CD14-positive monocyte (primary cell): ENCODE results near the gene SPRY4. TPM values are rescaled to one million over a fixed set of nuclear protein-coding genes. Genes with fewer than 3 reads are reported as not detected.
A peak's percentile ranks its signal among the peaks of the same experiment; 100 is the strongest.

ENCODE experiments used
- DNase-seq, 3 donors: peaks; one replicate each; pipeline ENCODE4 v3.0.0-alpha.2; 2011 to 2022
- H2AFZ ChIP-seq: 2 replicates; pipeline ENCODE4 v1.6.0; 2012; ENCODE audit warnings: mild to moderate bottlenecking, low read depth, low read length, inconsistent platforms; ENCODE audit not compliant: insufficient read depth, poor library complexity, severe bottlenecking
- H3K27ac ChIP-seq, 2 donors: 1 replicate in 1 of 2; 2 replicates in 1 of 2; pipeline ENCODE4 v1.5.1; 2012 to 2013; ENCODE audit warnings: low read length in 2 of 2, control low read depth in 1 of 2, inconsistent platforms in 1 of 2, low read depth in 1 of 2, mild to moderate bottlenecking in 1 of 2
- H3K27me3 ChIP-seq, 2 donors: one replicate each; pipeline versions ENCODE4 v1.6.0 to v1.6.1; 2011 to 2013; ENCODE audit warnings: low read length in 2 of 2; ENCODE audit not compliant: control insufficient read depth in 2 of 2, insufficient read depth in 2 of 2
- H3K36me3 ChIP-seq, 2 donors: replicated peaks in 1 of 2; 1 replicate in 1 of 2; 2 replicates in 1 of 2; pipeline versions ENCODE4 v1.5.1 to v1.6.1; 2012 to 2013; ENCODE audit warnings: low read length in 2 of 2, control low read depth in 1 of 2, inconsistent platforms in 1 of 2, mild to moderate bottlenecking in 1 of 2; ENCODE audit not compliant: insufficient read depth in 2 of 2, control insufficient read depth in 1 of 2
- H3K4me1 ChIP-seq, 2 donors: 1 replicate in 1 of 2; 2 replicates in 1 of 2; pipeline versions ENCODE4 v1.5.1 to v1.6.1; 2012 to 2013; ENCODE audit warnings: low read length in 2 of 2, control low read depth in 1 of 2, inconsistent platforms in 1 of 2, mild to moderate bottlenecking in 1 of 2, moderate library complexity in 1 of 2; ENCODE audit not compliant: insufficient read depth in 2 of 2, control insufficient read depth in 1 of 2
- H3K4me2 ChIP-seq: replicated peaks from 2 replicates; pipeline ENCODE3; 2012; ENCODE audit warnings: low read length, moderate library complexity, mild to moderate bottlenecking; ENCODE audit not compliant: poor library complexity, severe bottlenecking; ENCODE audit errors: extremely low read depth
- H3K4me3 ChIP-seq, 3 experiments: fragments of 200-600 bp in 1 of 3; sonication (generic) in 1 of 3; replicated peaks in 1 of 3; 1 replicate in 2 of 3; 2 replicates in 1 of 3; pipeline ENCODE4 v1.5.1; 2011 to 2013; ENCODE audit warnings: low read length in 3 of 3, mild to moderate bottlenecking in 3 of 3, control low read depth in 2 of 3, low read depth in 2 of 3, inconsistent platforms in 1 of 3, moderate library complexity in 1 of 3
- H3K79me2 ChIP-seq: 2 replicates; pipeline ENCODE4 v1.6.0; 2012; ENCODE audit warnings: mild to moderate bottlenecking, control low read depth, inconsistent platforms, low read length, moderate library complexity; ENCODE audit not compliant: insufficient read depth
- H3K9ac ChIP-seq: 2 replicates; pipeline ENCODE4 v1.6.0; 2017; ENCODE audit warnings: low read length, mild to moderate bottlenecking; ENCODE audit not compliant: insufficient read depth, poor library complexity, severe bottlenecking
- H3K9me3 ChIP-seq, 2 donors: replicated peaks in 1 of 2; 1 replicate in 1 of 2; 2 replicates in 1 of 2; pipeline versions ENCODE4 v1.5.1 to v1.6.1; 2012 to 2013; ENCODE audit warnings: low read length in 2 of 2, control low read depth in 1 of 2; ENCODE audit not compliant: control insufficient read depth in 1 of 2, insufficient read depth in 1 of 2
- H4K20me1 ChIP-seq: 2 replicates; pipeline ENCODE4 v1.6.0; 2012; ENCODE audit warnings: mild to moderate bottlenecking, low read length, control low read depth, moderate library complexity; ENCODE audit not compliant: insufficient read depth
- H3K27ac Mint-ChIP-seq, 7 donors: one replicate each; pipeline ENCODE4 v1.8.0; 2020; ENCODE audit warnings: mild to moderate bottlenecking in 7 of 7, mixed read lengths in 7 of 7, moderate library complexity in 6 of 7, inconsistent platforms in 2 of 7
- H3K27me3 Mint-ChIP-seq, 3 donors: one replicate each; pipeline ENCODE4 v1.8.0; 2021 to 2022; ENCODE audit warnings: low read depth in 3 of 3, mild to moderate bottlenecking in 3 of 3, mixed read lengths in 3 of 3, moderate library complexity in 3 of 3, inconsistent platforms in 1 of 3
- H3K36me3 Mint-ChIP-seq, 2 donors: one replicate each; pipeline ENCODE4 v1.8.0; 2020; ENCODE audit warnings: mixed read lengths in 2 of 2, inconsistent platforms in 1 of 2, mild to moderate bottlenecking in 1 of 2
- H3K4me1 Mint-ChIP-seq: one replicate; pipeline ENCODE4 v1.8.0; 2020; ENCODE audit warnings: mild to moderate bottlenecking, mixed read lengths
- H3K4me3 Mint-ChIP-seq, 2 donors: one replicate each; pipeline ENCODE4 v1.8.0; 2020; ENCODE audit warnings: mild to moderate bottlenecking in 2 of 2, mixed read lengths in 2 of 2, moderate library complexity in 1 of 2
- H3K9me3 Mint-ChIP-seq, 7 donors: one replicate each; pipeline ENCODE4 v1.8.0; 2020 to 2022; ENCODE audit warnings: mixed read lengths in 7 of 7, mild to moderate bottlenecking in 6 of 7, moderate library complexity in 6 of 7, inconsistent platforms in 2 of 7
- CTCF ChIP-seq: fragments of 200-600 bp; IDR thresholded peaks from one replicate; pipeline ENCODE4 v1.8.0; 2022; ENCODE audit warnings: antibody characterized with exemption, mild to moderate bottlenecking
- WGBS: methylation state at CpG from one replicate; pipeline ENCODE4 v1.1.5; 2013; ENCODE audit warnings: missing lambda C conversion rate; ENCODE audit not compliant: insufficient coverage; 5-methylcytosine and 5-hydroxymethylcytosine counted together
- intact Hi-C, 2 donors: fragments of 100-400 bp; cut with micrococcal nuclease; formaldehyde crosslinking; loops; one replicate each; pipeline versions ENCODE4 v1.15.0 to v1.15.1; 2023
- polyA plus RNA-seq, 3 donors: library from polyadenylated mRNA; depleted of rRNA in 1 of 3; unstranded in 2 of 3; stranded (reverse) in 1 of 3; fragments of 300-500 nt in 2 of 3; fragments of >200 nt in 1 of 3; fragmentation: Illumina TruSeq in 2 of 3; gene quantifications; 1 replicate in 2 of 3; 2 replicates in 1 of 3; pipeline ENCODE4 v1.2.3, GENCODE V29; 2012 to 2021

SPRY4 gene
- polyA plus RNA-seq, 3 donors, result not detected

DNA sequence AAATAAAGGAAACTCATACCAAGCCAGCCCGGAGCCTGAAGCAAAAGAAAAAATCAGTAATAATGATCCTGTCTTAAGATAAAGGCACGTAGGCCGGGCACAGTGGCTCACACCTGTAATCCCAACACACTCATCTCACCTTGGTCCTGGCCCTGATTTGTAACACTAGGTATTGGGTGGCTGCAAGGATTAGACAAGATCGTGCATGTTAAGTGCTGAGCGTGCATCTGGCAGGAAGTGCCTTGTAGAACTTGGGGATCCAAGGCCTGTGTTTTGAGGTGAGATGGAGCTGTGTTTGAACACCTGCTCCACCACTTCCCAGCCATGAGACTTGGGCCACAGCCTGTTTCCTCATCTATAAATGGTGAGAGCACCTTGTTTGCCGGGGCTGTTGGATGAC, 41.5 kb downstream of the SPRY4 start:
- Histone ChIP-seq H3K27me3 (no peaks in the 10 kb centered on the region), H3K36me3 (no peaks in the 10 kb centered on the region), H3K9me3 (no peaks in the 10 kb centered on the region), H3K4me2 (no peak overlapping the region), H3K9ac (no peak overlapping the region), H3K4me1 (no peaks in the 10 kb centered on the region), H4K20me1 (no peaks in the 10 kb centered on the region), H3K4me3 (no peak overlapping the region), H3K27ac (no peak overlapping the region), H2AFZ (no peak overlapping the region), H3K79me2 (no peaks in the 10 kb centered on the region)
- Mint-ChIP-seq H3K36me3 (no peaks in the 10 kb centered on the region), H3K27ac (no peak overlapping the region), H3K4me1 (peaks cover 4% of the 10 kb centered on the region), H3K27me3 (peaks cover 6 to 21% (median 18%) of the 10 kb centered on the region in 3 donors), H3K4me3 (no peak overlapping the region), H3K9me3 (no peaks in the 10 kb centered on the region)
- no peak for DNase-seq
- TF ChIP-seq CTCF, result no peak
- WGBS, result 69% methylated on average over 2 of the region's 6 CpGs
- intact Hi-C loops, result no loop called here

DNA sequence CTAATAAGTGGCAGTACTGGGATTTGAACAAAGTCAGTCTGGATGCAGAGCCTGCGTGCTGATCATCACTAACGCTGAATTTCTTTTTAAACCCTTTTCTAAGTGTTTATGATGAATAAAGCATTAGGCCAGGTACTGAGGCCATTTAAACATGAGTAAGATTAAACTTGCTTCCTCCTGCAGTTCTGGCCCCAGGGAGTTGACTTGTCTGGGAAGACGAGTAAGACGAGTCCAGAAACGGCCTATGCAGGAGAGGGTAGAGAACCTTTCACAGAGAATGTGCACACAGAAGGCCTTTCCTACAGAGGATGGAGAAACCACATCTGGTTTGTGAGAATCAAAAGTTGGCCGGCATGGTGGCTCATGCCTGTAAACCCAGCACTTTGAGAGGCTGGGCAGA, 42.9 kb downstream of the SPRY4 start:
- no peak overlapping the region for H3K9ac ChIP-seq
- DNase-seq, result no peak
- no peak overlapping the region for H3K27ac ChIP-seq
- H3K4me1 Mint-ChIP-seq, result no peaks in the 10 kb centered on the region
- no peak overlapping the region for H2AFZ ChIP-seq
- no peaks in the 10 kb centered on the region for H3K79me2 ChIP-seq
- no peaks in the 10 kb centered on the region for H4K20me1 ChIP-seq
- H3K4me3 Mint-ChIP-seq, result no peak overlapping the region
- TF ChIP-seq CTCF, result no peak
- peaks cover 0 to 2% of the 10 kb centered on the region in 2 donors for H3K27me3 ChIP-seq
- no peak overlapping the region for H3K4me3 ChIP-seq
- no peak overlapping the region for H3K4me2 ChIP-seq
- no peaks in the 10 kb centered on the region for H3K36me3 ChIP-seq
- H3K9me3 Mint-ChIP-seq, result no peaks in the 10 kb centered on the region
- H3K9me3 ChIP-seq, result no peaks in the 10 kb centered on the region
- H3K4me1 ChIP-seq, result no peaks in the 10 kb centered on the region
- H3K27ac Mint-ChIP-seq, result peak overlapping the region in 1 of 7 donors; percentile 37
- WGBS, result 100% methylated on average over 2 of the region's 6 CpGs
- intact Hi-C loops, result no loop called here
- H3K27me3 Mint-ChIP-seq, result peaks cover 11 to 19% (median 13%) of the 10 kb centered on the region in 3 donors
- no peaks in the 10 kb centered on the region for H3K36me3 Mint-ChIP-seq
